H1 (cell line): Measurements from ENCODE around the gene NR5A1. TPM values are rescaled to one million over a fixed set of nuclear protein-coding genes. Genes with fewer than 3 reads are reported as not detected.

ENCODE experiments used
- CTCF ChIA-PET: fragments of 300-600 bp; sonication (Branson Sonifier 250); formaldehyde crosslinking; loops from one replicate; lab custom pipeline; 2021; ENCODE audit not compliant: partially characterized antibody; lab: Charles Lee
- POLR2A ChIA-PET: fragments of 300-600 bp; sonication (Branson Sonifier 250); formaldehyde crosslinking; loops from one replicate; lab custom pipeline; 2021; ENCODE audit warnings: inconsistent platforms; ENCODE audit not compliant: partially characterized antibody; lab: Charles Lee
- DNase-seq, 2 experiments: peaks; one replicate each; pipeline versions ENCODE4 v3.0.0 to v3.0.0-alpha.2; 2010 to 2022; ENCODE audit warnings: low spot score in 2 of 2, low read depth in 1 of 2, mixed read lengths in 1 of 2
- FAIRE-seq: peaks from 2 replicates; lab custom pipeline; 2011; peaks lifted over from hg19 to GRCh38; lab: Jason Lieb, UNC
- H2AFZ ChIP-seq: 2 replicates; pipeline ENCODE4 v1.8.1; 2012; ENCODE audit warnings: low read length, inconsistent platforms
- H2AK5ac ChIP-seq: 2 replicates; pipeline ENCODE4 v1.6.1; 2013; ENCODE audit warnings: low read depth, low read length
- H2BK120ac ChIP-seq: replicated peaks from 2 replicates; pipeline ENCODE3; 2013; ENCODE audit warnings: low read depth, low read length, inconsistent platforms
- H2BK12ac ChIP-seq: 2 replicates; pipeline ENCODE4 v1.6.1; 2013; ENCODE audit warnings: low read depth, low read length
- H2BK15ac ChIP-seq: 2 replicates; pipeline ENCODE4 v1.6.1; 2013; ENCODE audit warnings: low read length
- H2BK20ac ChIP-seq: 2 replicates; pipeline ENCODE4 v1.6.1; 2013; ENCODE audit warnings: low read length
- H2BK5ac ChIP-seq: 2 replicates; pipeline ENCODE4 v1.6.1; 2013; ENCODE audit warnings: low read depth, low read length
- H3K14ac ChIP-seq: 2 replicates; pipeline ENCODE4 v1.6.1; 2013; ENCODE audit warnings: inconsistent platforms; ENCODE audit not compliant: insufficient read length
- H3K18ac ChIP-seq: 2 replicates; pipeline ENCODE4 v1.6.1; 2013; ENCODE audit warnings: low read length; ENCODE audit errors: extremely low read depth
- H3K23ac ChIP-seq: 2 replicates; pipeline ENCODE4 v1.6.1; 2013; ENCODE audit warnings: inconsistent platforms; ENCODE audit not compliant: insufficient read length
- H3K23me2 ChIP-seq: 2 replicates; pipeline ENCODE4 v1.6.1; 2013; ENCODE audit warnings: low read depth, low read length
- H3K27ac ChIP-seq: 2 replicates; pipeline ENCODE4 v1.6.1; 2011; ENCODE audit warnings: low read depth, low read length, inconsistent platforms
- H3K27me3 ChIP-seq, 4 experiments: replicated peaks in 1 of 4; 1 replicate in 1 of 4; 2 replicates in 3 of 4; pipeline versions ENCODE4 v1.6.1 to v1.8.1; 2011 to 2013; ENCODE audit warnings: low read length in 3 of 4, mild to moderate bottlenecking in 3 of 4, inconsistent platforms in 2 of 4, mixed read lengths in 2 of 4, moderate library complexity in 1 of 4; ENCODE audit not compliant: control insufficient read depth in 3 of 4, insufficient read depth in 3 of 4; ENCODE audit errors: extremely low read depth in 1 of 4
- H3K36me3 ChIP-seq, 4 experiments: 2 replicates each; pipeline versions ENCODE4 v1.6.1 to v1.8.1; 2011 to 2013; ENCODE audit warnings: mild to moderate bottlenecking in 4 of 4, low read length in 3 of 4, moderate library complexity in 2 of 4, control low read depth in 1 of 4, inconsistent platforms in 1 of 4; ENCODE audit not compliant: insufficient read depth in 4 of 4, control insufficient read depth in 2 of 4
- H3K4ac ChIP-seq: replicated peaks from 2 replicates; pipeline ENCODE3; 2013; ENCODE audit warnings: low read length, low read depth, mixed read lengths, inconsistent platforms; ENCODE audit not compliant: insufficient read length
- H3K4me1 ChIP-seq, 4 experiments: replicated peaks in 1 of 4; 1 replicate in 1 of 4; 2 replicates in 3 of 4; pipeline versions ENCODE4 v1.6.1 to v1.8.1; 2011 to 2013; ENCODE audit warnings: low read length in 3 of 4, inconsistent platforms in 2 of 4, mixed read lengths in 1 of 4; ENCODE audit not compliant: insufficient read depth in 4 of 4, control insufficient read depth in 3 of 4
- H3K4me2 ChIP-seq, 2 experiments: 2 replicates each; pipeline versions ENCODE4 v1.6.1 to v1.8.1; 2011 to 2013; ENCODE audit warnings: low read depth in 2 of 2, low read length in 2 of 2, control low read depth in 1 of 2, inconsistent platforms in 1 of 2, mild to moderate bottlenecking in 1 of 2; ENCODE audit not compliant: insufficient read depth in 1 of 2
- H3K4me3 ChIP-seq, 4 experiments: fragments of 200-600, 300-600 bp in 1 of 4; sonication (generic), shearing (Covaris generic), sonication (Bioruptor Twin) in 1 of 4; 2 replicates each; pipeline versions ENCODE4 v1.5.1 to v1.8.1; 2011 to 2016; ENCODE audit warnings: low read length in 4 of 4, low read depth in 3 of 4, control low read depth in 2 of 4, inconsistent platforms in 2 of 4, mild to moderate bottlenecking in 2 of 4, mixed read lengths in 1 of 4, moderate library complexity in 1 of 4; ENCODE audit not compliant: insufficient read depth in 2 of 4; ENCODE audit errors: extremely low read depth in 1 of 4
- H3K56ac ChIP-seq: replicated peaks from 2 replicates; pipeline ENCODE3; 2013; ENCODE audit warnings: low read depth, mild to moderate bottlenecking, mixed read lengths, low read length, inconsistent platforms; ENCODE audit not compliant: insufficient read length
- H3K79me1 ChIP-seq: 2 replicates; pipeline ENCODE4 v1.6.1; 2013; ENCODE audit warnings: low read depth, low read length, control low read depth
- H3K79me2 ChIP-seq, 2 experiments: 2 replicates each; pipeline versions ENCODE4 v1.6.1 to v1.8.1; 2012 to 2013; ENCODE audit warnings: low read length in 2 of 2, mild to moderate bottlenecking in 2 of 2, inconsistent platforms in 1 of 2; ENCODE audit not compliant: insufficient read depth in 2 of 2, control insufficient read depth in 1 of 2
- H3K9ac ChIP-seq, 4 experiments: replicated peaks in 1 of 4; 1 replicate in 1 of 4; 2 replicates in 3 of 4; pipeline versions ENCODE4 v1.6.1 to v1.8.1; 2011 to 2013; ENCODE audit warnings: low read depth in 3 of 4, low read length in 3 of 4, control low read depth in 2 of 4, mild to moderate bottlenecking in 2 of 4, moderate library complexity in 2 of 4, inconsistent platforms in 1 of 4; ENCODE audit errors: extremely low read depth in 1 of 4
- H3K9me3 ChIP-seq, 2 experiments: 2 replicates each; pipeline versions ENCODE4 v1.6.1 to v1.8.1; 2012 to 2013; ENCODE audit warnings: mild to moderate bottlenecking in 2 of 2, moderate library complexity in 2 of 2, control low read depth in 1 of 2, inconsistent platforms in 1 of 2, low read depth in 1 of 2, low read length in 1 of 2, mixed read lengths in 1 of 2; ENCODE audit not compliant: insufficient read depth in 2 of 2
- H4K20me1 ChIP-seq, 2 experiments: replicated peaks in 1 of 2; 2 replicates each; pipeline versions ENCODE3 to v1.8.1; 2011 to 2013; ENCODE audit warnings: inconsistent platforms in 2 of 2, low read length in 2 of 2, mild to moderate bottlenecking in 1 of 2; ENCODE audit not compliant: insufficient read depth in 2 of 2, control insufficient read depth in 1 of 2
- H4K5ac ChIP-seq: 2 replicates; pipeline ENCODE4 v1.6.1; 2013; ENCODE audit warnings: low read length, low read depth, mixed read lengths, inconsistent platforms; ENCODE audit not compliant: insufficient read length
- H4K8ac ChIP-seq: 2 replicates; pipeline ENCODE4 v1.8.0; 2013; ENCODE audit warnings: mild to moderate bottlenecking, moderate library complexity, low read length, inconsistent platforms; ENCODE audit not compliant: insufficient read depth; ENCODE audit errors: extremely low read depth
- H4K91ac ChIP-seq: replicated peaks from 2 replicates; pipeline ENCODE3; 2013; ENCODE audit warnings: low read length, mixed read lengths, inconsistent platforms; ENCODE audit not compliant: insufficient read length
- CBX5 ChIP-seq: fragments of 300-800, 300-1000 bp; sonication (generic); IDR thresholded peaks from 2 replicates; pipeline ENCODE4 v1.7.1; 2016; ENCODE audit warnings: antibody characterized with exemption, low read length, low read depth
- CHD1 ChIP-seq: IDR thresholded peaks from 2 replicates; pipeline ENCODE4 v1.6.1; 2012; ENCODE audit warnings: low read depth, low read length, improper control_type of control experiment
- E2F6 ChIP-seq: IDR thresholded peaks from 2 replicates; pipeline ENCODE4 v1.6.1; 2012; ENCODE audit warnings: inconsistent platforms
- JUND ChIP-seq: IDR thresholded peaks from 2 replicates; pipeline ENCODE4 v1.6.1; 2011; ENCODE audit warnings: mild to moderate bottlenecking, improper control_type of control experiment, low read length
- KDM1A ChIP-seq: fragments of 200-600, 300-600 bp; sonication (generic); IDR thresholded peaks from 2 replicates; pipeline ENCODE4 v1.7.1; 2016; ENCODE audit warnings: mild to moderate bottlenecking, low read length, borderline replicate concordance
- RFX5 ChIP-seq: IDR thresholded peaks from 2 replicates; pipeline ENCODE4 v1.6.1; 2011; ENCODE audit warnings: low read depth, low read length, improper control_type of control experiment, borderline replicate concordance
- SUZ12 ChIP-seq: fragments of 200-600 bp; sonication (generic); IDR thresholded peaks from 2 replicates; pipeline ENCODE4 v1.6.1; 2012; ENCODE audit warnings: mild to moderate bottlenecking, inconsistent platforms, low read length, moderate library complexity, mixed read lengths
- TAF1 ChIP-seq: IDR thresholded peaks from 2 replicates; pipeline ENCODE4 v1.6.1; 2011; ENCODE audit warnings: mild to moderate bottlenecking, low read depth, low read length
- YY1 ChIP-seq: IDR thresholded peaks from 2 replicates; pipeline ENCODE4 v1.6.1; 2011; ENCODE audit warnings: low read depth, mild to moderate bottlenecking, low read length
- WGBS, 2 experiments: shearing (Covaris generic) in 1 of 2; methylation state at CpG; one replicate each; pipeline versions ENCODE4 v1.1.6 to v1.1.7; 2013 to 2015; ENCODE audit warnings: low lambda C conversion rate in 2 of 2, mixed read lengths in 2 of 2, inconsistent platforms in 1 of 2, low coverage in 1 of 2, missing lambda C conversion rate in 1 of 2; ENCODE audit not compliant: insufficient replicate concordance in 2 of 2, insufficient coverage in 1 of 2, insufficient read length in 1 of 2; ENCODE audit errors: extremely low coverage in 1 of 2, missing lambda C conversion rate in 1 of 2; 5-methylcytosine and 5-hydroxymethylcytosine counted together
- polyA plus RNA-seq, 7 experiments: library from polyadenylated mRNA; depleted of rRNA in 3 of 7; stranded (reverse) in 5 of 7; unstranded in 2 of 7; fragments of >200 nt in 5 of 7; fragments of 200-250 nt in 2 of 7; gene quantifications; 1 replicate in 5 of 7; 2 replicates in 1 of 7; 4 replicates in 1 of 7; pipeline versions ENCODE4 v1.2.1 to v1.2.3, GENCODE V29; 2011 to 2013; ENCODE audit warnings: missing spikeins in 2 of 7, mixed read lengths in 2 of 7
- total RNA-seq: library from RNA; stranded (reverse); fragmentation: NEBNext Ultra II Directional; extraction: Animal tissue kit (Norgen Biotek cat#: 25700); gene quantifications from 2 replicates; pipeline ENCODE4 v1.2.1, GENCODE V29; 2021

NR5A1 gene
- total and polyA plus RNA-seq, 2 of the 8 experiments (the other 6 are each of a cell fraction or from before 2014, with no cell fraction given), result 0.29 to 0.58 TPM

GRCh38 chr9:124527781-124528180, 20.6 kb upstream of the NR5A1 start:
- Histone ChIP-seq H2BK20ac (no peak overlapping the region), H2BK120ac (no peak overlapping the region), H3K4me2 (no peak overlapping the region), H3K23ac (no peak overlapping the region), H4K20me1 (peaks cover 0 to 2% of the 10 kb centered on the region in 2 experiments), H3K36me3 (peaks cover 0 to 34% (median 16%) of the 10 kb centered on the region in 4 experiments; a peak in 7 of 8 replicates), H3K14ac (no peak overlapping the region)
- TF ChIP-seq CHD1, result no peak
- no peak for TF ChIP-seq KDM1A
- TF ChIP-seq YY1, result no peak
- TF ChIP-seq E2F6, result no peak
- no peak for TF ChIP-seq CBX5
- TF ChIP-seq TAF1, result no peak
- TF ChIP-seq RFX5, result no peak
- TF ChIP-seq SUZ12, result no peak
- no peak for TF ChIP-seq JUND
- TF ChIP-seq, all 59 proteins: peak for 0
- Histone ChIP-seq H3K79me1 (no peaks in the 10 kb centered on the region), H3K9me3 (no peaks in the 10 kb centered on the region), H4K91ac (no peak overlapping the region), H4K5ac (no peak overlapping the region), H2BK5ac (no peak overlapping the region), H3K4me1 (no peaks in the 10 kb centered on the region), H2BK12ac (no peak overlapping the region), H3K9ac (no peak overlapping the region), H3K27me3 (no peaks in the 10 kb centered on the region), H2AK5ac (no peak overlapping the region), H2BK15ac (no peak overlapping the region), H3K23me2 (peaks cover 1% of the 10 kb centered on the region; the same call in 1 of the 2 replicates), H3K79me2 (no peaks in the 10 kb centered on the region), H4K8ac (no peak overlapping the region), H3K56ac (no peak overlapping the region), H3K4me3 (no peak overlapping the region), H3K4ac (no peak overlapping the region), H3K18ac (no peak overlapping the region), H2AFZ (no peak overlapping the region), H3K27ac (no peak overlapping the region)
- DNase-seq (no peak), FAIRE-seq (no peak)
- 84% methylated on average over 3 of the region's 3 CpGs; no CpG with 5 or more reads in 1 of the 2 experiments for WGBS, 2 experiments
- ChIA-PET POLR2A (no interaction called here), CTCF (interaction anchor here (1.1 to 19.2 kb wide), 5 partner anchors 9 to 329 kb away, joined by 3 to 234 read pairs (median 4); no protein-coding TSS in a partner anchor)
